ENCODE measurements around the gene PPM1H.
A peak's percentile ranks its signal among the peaks of the same experiment; 100 is the strongest.

The PPM1H gene

GRCh38 chr12:62833634-62834033, 101.3 kb downstream of the PPM1H start:
- H3K4me3 ChIP-seq (replicated peaks; ENCODE audit: low read depth, low read length) = no peak overlapping the region
- TF ChIP-seq CTCF (IDR thresholded peaks at IDR 0.05; ENCODE audit: low read depth, low read length, missing control alignments) = no peak
- DNase-seq (ENCODE audit: extremely low read depth, low read depth) = no peak

- no peak for DNase-seq (ENCODE audit: extremely low read depth, low read depth)
- TF ChIP-seq CTCF (IDR thresholded peaks at IDR 0.05; ENCODE audit: low read depth, low read length, missing control alignments) = no peak
- no peak overlapping the region for H3K4me3 ChIP-seq (replicated peaks; ENCODE audit: low read depth, low read length)
Observed at GRCh38 chr12:62832558-62832957, 102.4 kb downstream of the PPM1H start.

- TF ChIP-seq CTCF (IDR thresholded peaks at IDR 0.05; ENCODE audit: low read depth, low read length, missing control alignments) = no peak
- H3K4me3 ChIP-seq (replicated peaks; ENCODE audit: low read depth, low read length) = no peak overlapping the region
- DNase-seq (ENCODE audit: extremely low read depth, low read depth) = no peak
Observed at GRCh38 chr12:62832027-62832426, 102.9 kb downstream of the PPM1H start.

- no peak overlapping the region for H3K4me3 ChIP-seq (replicated peaks; ENCODE audit: low read depth, low read length)
- no peak for TF ChIP-seq CTCF (IDR thresholded peaks at IDR 0.05; ENCODE audit: low read depth, low read length, missing control alignments)
- no peak for DNase-seq (ENCODE audit: extremely low read depth, low read depth)
Observed at GRCh38 chr12:62827855-62828254, 107.1 kb downstream of the PPM1H start.

- no peak overlapping the region for H3K4me3 ChIP-seq (replicated peaks; ENCODE audit: low read depth, low read length)
- DNase-seq (ENCODE audit: extremely low read depth, low read depth) = no peak
- peak; percentile 11 for TF ChIP-seq CTCF (IDR thresholded peaks at IDR 0.05; ENCODE audit: low read depth, low read length, missing control alignments)
Observed at GRCh38 chr12:62827042-62827441, 107.9 kb downstream of the PPM1H start.

GRCh38 chr12:62817556-62818271, 117.2 kb downstream of the PPM1H start:
- TF ChIP-seq CTCF (IDR thresholded peaks at IDR 0.05; ENCODE audit: low read depth, low read length, missing control alignments) = no peak
- no peak for DNase-seq (ENCODE audit: extremely low read depth, low read depth)
- no peak overlapping the region for H3K4me3 ChIP-seq (replicated peaks; ENCODE audit: low read depth, low read length)

- no peak for DNase-seq (ENCODE audit: extremely low read depth, low read depth)
- no peak overlapping the region for H3K4me3 ChIP-seq (replicated peaks; ENCODE audit: low read depth, low read length)
- TF ChIP-seq CTCF (IDR thresholded peaks at IDR 0.05; ENCODE audit: low read depth, low read length, missing control alignments) = no peak
Observed at GRCh38 chr12:62814243-62814642, 120.7 kb downstream of the PPM1H start.

Data from HFF-Myc (cell line).